ENCODE results near the gene TUBA8.
"Not testable (repeated sequence)": the region's sequence is repeated elsewhere in the genome, so short reads cannot be mapped to it uniquely, and the experiment has no call there.

DNA sequence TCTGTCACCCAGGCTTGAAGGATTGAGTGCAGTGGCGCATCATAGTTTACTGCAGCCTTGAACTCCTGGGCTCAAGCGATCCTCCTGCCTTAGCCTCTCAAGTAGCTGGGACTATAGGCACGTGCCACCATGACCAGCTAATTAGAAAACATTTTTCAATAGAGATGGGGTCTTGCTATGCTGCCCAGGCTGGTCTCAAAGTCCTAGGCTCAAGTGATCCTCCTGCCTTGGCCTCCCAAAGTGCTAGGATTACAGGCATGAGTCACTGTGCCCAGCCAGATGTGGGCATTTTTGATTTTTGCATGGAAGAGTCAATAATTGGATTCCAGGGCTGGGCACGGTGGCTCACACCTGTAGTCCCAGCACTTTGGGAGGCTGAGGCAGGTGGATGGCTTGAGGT, 36.7 kb upstream of the TUBA8 start:
- TF ChIP-seq, protein P1, sequence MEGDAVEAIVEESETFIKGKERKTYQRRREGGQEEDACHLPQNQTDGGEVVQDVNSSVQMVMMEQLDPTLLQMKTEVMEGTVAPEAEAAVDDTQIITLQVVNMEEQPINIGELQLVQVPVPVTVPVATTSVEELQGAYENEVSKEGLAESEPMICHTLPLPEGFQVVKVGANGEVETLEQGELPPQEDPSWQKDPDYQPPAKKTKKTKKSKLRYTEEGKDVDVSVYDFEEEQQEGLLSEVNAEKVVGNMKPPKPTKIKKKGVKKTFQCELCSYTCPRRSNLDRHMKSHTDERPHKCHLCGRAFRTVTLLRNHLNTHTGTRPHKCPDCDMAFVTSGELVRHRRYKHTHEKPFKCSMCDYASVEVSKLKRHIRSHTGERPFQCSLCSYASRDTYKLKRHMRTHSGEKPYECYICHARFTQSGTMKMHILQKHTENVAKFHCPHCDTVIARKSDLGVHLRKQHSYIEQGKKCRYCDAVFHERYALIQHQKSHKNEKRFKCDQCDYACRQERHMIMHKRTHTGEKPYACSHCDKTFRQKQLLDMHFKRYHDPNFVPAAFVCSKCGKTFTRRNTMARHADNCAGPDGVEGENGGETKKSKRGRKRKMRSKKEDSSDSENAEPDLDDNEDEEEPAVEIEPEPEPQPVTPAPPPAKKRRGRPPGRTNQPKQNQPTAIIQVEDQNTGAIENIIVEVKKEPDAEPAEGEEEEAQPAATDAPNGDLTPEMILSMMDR (optimal IDR thresholded peaks at IDR 0.05 in 1 of 3, IDR thresholded peaks at IDR 0.05 in 1 of 3, conservative IDR thresholded peaks at IDR 0.05 in 1 of 3; ENCODE audit: extremely low read depth in 1 of 3, insufficient read depth in 2 of 3, low read length in 3 of 3): not testable (repeated sequence)
- not testable (repeated sequence) for TF ChIP-seq EZH2 (IDR thresholded peaks at IDR 0.05; ENCODE audit: low read length)
